Testis (tissue), 2 donors: Measurements from ENCODE around the gene FILIP1.

Source experiments
- POLR2A ChIP-seq: fragments of 450-650 bp; IDR thresholded peaks from one replicate; pipeline ENCODE4 v1.6.1; 2017; ENCODE audit warnings: antibody characterized with exemption, mild to moderate bottlenecking, moderate library complexity
- TF ChIP-seq, protein P1 (sequence below), 3 experiments: fragments of 450-650 bp in 2 of 3; fragments of 200-600 bp in 1 of 3; sonication (generic) in 1 of 3; IDR thresholded peaks; one replicate each; pipeline ENCODE4 v1.5.1; 2016 to 2019; ENCODE audit warnings: antibody characterized with exemption in 3 of 3, mild to moderate bottlenecking in 2 of 3, moderate library complexity in 1 of 3

DNA sequence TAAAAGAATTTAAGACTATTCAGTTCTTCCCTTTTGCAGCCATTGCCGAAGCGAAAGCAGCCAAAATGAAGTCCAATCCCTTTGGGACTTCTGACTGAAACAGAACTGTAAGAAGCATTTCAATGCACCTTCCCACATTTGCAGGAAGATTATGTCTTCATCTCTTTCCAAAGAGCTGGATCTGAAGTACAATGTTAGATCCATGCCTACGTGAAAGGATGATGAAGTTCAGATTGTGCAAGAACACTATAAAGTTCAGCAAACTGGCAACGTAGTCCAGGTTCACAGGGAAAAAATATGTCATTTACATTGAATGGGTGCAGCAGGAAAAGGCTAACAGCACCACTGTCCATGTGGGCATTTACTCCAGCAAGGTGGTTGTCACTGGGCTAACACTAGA, 6.0 kb upstream of the FILIP1 start:
- TF ChIP-seq, protein P1, sequence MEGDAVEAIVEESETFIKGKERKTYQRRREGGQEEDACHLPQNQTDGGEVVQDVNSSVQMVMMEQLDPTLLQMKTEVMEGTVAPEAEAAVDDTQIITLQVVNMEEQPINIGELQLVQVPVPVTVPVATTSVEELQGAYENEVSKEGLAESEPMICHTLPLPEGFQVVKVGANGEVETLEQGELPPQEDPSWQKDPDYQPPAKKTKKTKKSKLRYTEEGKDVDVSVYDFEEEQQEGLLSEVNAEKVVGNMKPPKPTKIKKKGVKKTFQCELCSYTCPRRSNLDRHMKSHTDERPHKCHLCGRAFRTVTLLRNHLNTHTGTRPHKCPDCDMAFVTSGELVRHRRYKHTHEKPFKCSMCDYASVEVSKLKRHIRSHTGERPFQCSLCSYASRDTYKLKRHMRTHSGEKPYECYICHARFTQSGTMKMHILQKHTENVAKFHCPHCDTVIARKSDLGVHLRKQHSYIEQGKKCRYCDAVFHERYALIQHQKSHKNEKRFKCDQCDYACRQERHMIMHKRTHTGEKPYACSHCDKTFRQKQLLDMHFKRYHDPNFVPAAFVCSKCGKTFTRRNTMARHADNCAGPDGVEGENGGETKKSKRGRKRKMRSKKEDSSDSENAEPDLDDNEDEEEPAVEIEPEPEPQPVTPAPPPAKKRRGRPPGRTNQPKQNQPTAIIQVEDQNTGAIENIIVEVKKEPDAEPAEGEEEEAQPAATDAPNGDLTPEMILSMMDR (IDR thresholded peaks at IDR 0.05), result no peak
- TF ChIP-seq POLR2A, result no peak
